CD14-positive monocyte (primary cell): ENCODE measurements around the gene DPH3. TPM values are rescaled to one million over a fixed set of nuclear protein-coding genes. Genes with fewer than 3 reads are reported as not detected.

Experiments used
- DNase-seq, 3 donors: peaks; one replicate each; pipeline ENCODE4 v3.0.0-alpha.2; 2011 to 2022
- H2AFZ ChIP-seq: 2 replicates; pipeline ENCODE4 v1.6.0; 2012; ENCODE audit warnings: mild to moderate bottlenecking, low read depth, low read length, inconsistent platforms; ENCODE audit not compliant: insufficient read depth, poor library complexity, severe bottlenecking
- H3K27ac ChIP-seq, 2 donors: 1 replicate in 1 of 2; 2 replicates in 1 of 2; pipeline ENCODE4 v1.5.1; 2012 to 2013; ENCODE audit warnings: low read length in 2 of 2, control low read depth in 1 of 2, inconsistent platforms in 1 of 2, low read depth in 1 of 2, mild to moderate bottlenecking in 1 of 2
- H3K27me3 ChIP-seq, 2 donors: one replicate each; pipeline versions ENCODE4 v1.6.0 to v1.6.1; 2011 to 2013; ENCODE audit warnings: low read length in 2 of 2; ENCODE audit not compliant: control insufficient read depth in 2 of 2, insufficient read depth in 2 of 2
- H3K36me3 ChIP-seq, 2 donors: replicated peaks in 1 of 2; 1 replicate in 1 of 2; 2 replicates in 1 of 2; pipeline versions ENCODE4 v1.5.1 to v1.6.1; 2012 to 2013; ENCODE audit warnings: low read length in 2 of 2, control low read depth in 1 of 2, inconsistent platforms in 1 of 2, mild to moderate bottlenecking in 1 of 2; ENCODE audit not compliant: insufficient read depth in 2 of 2, control insufficient read depth in 1 of 2
- H3K4me1 ChIP-seq, 2 donors: 1 replicate in 1 of 2; 2 replicates in 1 of 2; pipeline versions ENCODE4 v1.5.1 to v1.6.1; 2012 to 2013; ENCODE audit warnings: low read length in 2 of 2, control low read depth in 1 of 2, inconsistent platforms in 1 of 2, mild to moderate bottlenecking in 1 of 2, moderate library complexity in 1 of 2; ENCODE audit not compliant: insufficient read depth in 2 of 2, control insufficient read depth in 1 of 2
- H3K4me2 ChIP-seq: replicated peaks from 2 replicates; pipeline ENCODE3; 2012; ENCODE audit warnings: low read length, moderate library complexity, mild to moderate bottlenecking; ENCODE audit not compliant: poor library complexity, severe bottlenecking; ENCODE audit errors: extremely low read depth
- H3K4me3 ChIP-seq, 3 experiments: fragments of 200-600 bp in 1 of 3; sonication (generic) in 1 of 3; replicated peaks in 1 of 3; 1 replicate in 2 of 3; 2 replicates in 1 of 3; pipeline ENCODE4 v1.5.1; 2011 to 2013; ENCODE audit warnings: low read length in 3 of 3, mild to moderate bottlenecking in 3 of 3, control low read depth in 2 of 3, low read depth in 2 of 3, inconsistent platforms in 1 of 3, moderate library complexity in 1 of 3
- H3K79me2 ChIP-seq: 2 replicates; pipeline ENCODE4 v1.6.0; 2012; ENCODE audit warnings: mild to moderate bottlenecking, control low read depth, inconsistent platforms, low read length, moderate library complexity; ENCODE audit not compliant: insufficient read depth
- H3K9ac ChIP-seq: 2 replicates; pipeline ENCODE4 v1.6.0; 2017; ENCODE audit warnings: low read length, mild to moderate bottlenecking; ENCODE audit not compliant: insufficient read depth, poor library complexity, severe bottlenecking
- H3K9me3 ChIP-seq, 2 donors: replicated peaks in 1 of 2; 1 replicate in 1 of 2; 2 replicates in 1 of 2; pipeline versions ENCODE4 v1.5.1 to v1.6.1; 2012 to 2013; ENCODE audit warnings: low read length in 2 of 2, control low read depth in 1 of 2; ENCODE audit not compliant: control insufficient read depth in 1 of 2, insufficient read depth in 1 of 2
- H4K20me1 ChIP-seq: 2 replicates; pipeline ENCODE4 v1.6.0; 2012; ENCODE audit warnings: mild to moderate bottlenecking, low read length, control low read depth, moderate library complexity; ENCODE audit not compliant: insufficient read depth
- H3K27ac Mint-ChIP-seq, 7 donors: one replicate each; pipeline ENCODE4 v1.8.0; 2020; ENCODE audit warnings: mild to moderate bottlenecking in 7 of 7, mixed read lengths in 7 of 7, moderate library complexity in 6 of 7, inconsistent platforms in 2 of 7
- H3K27me3 Mint-ChIP-seq, 3 donors: one replicate each; pipeline ENCODE4 v1.8.0; 2021 to 2022; ENCODE audit warnings: low read depth in 3 of 3, mild to moderate bottlenecking in 3 of 3, mixed read lengths in 3 of 3, moderate library complexity in 3 of 3, inconsistent platforms in 1 of 3
- H3K36me3 Mint-ChIP-seq, 2 donors: one replicate each; pipeline ENCODE4 v1.8.0; 2020; ENCODE audit warnings: mixed read lengths in 2 of 2, inconsistent platforms in 1 of 2, mild to moderate bottlenecking in 1 of 2
- H3K4me1 Mint-ChIP-seq: one replicate; pipeline ENCODE4 v1.8.0; 2020; ENCODE audit warnings: mild to moderate bottlenecking, mixed read lengths
- H3K4me3 Mint-ChIP-seq, 2 donors: one replicate each; pipeline ENCODE4 v1.8.0; 2020; ENCODE audit warnings: mild to moderate bottlenecking in 2 of 2, mixed read lengths in 2 of 2, moderate library complexity in 1 of 2
- H3K9me3 Mint-ChIP-seq, 7 donors: one replicate each; pipeline ENCODE4 v1.8.0; 2020 to 2022; ENCODE audit warnings: mixed read lengths in 7 of 7, mild to moderate bottlenecking in 6 of 7, moderate library complexity in 6 of 7, inconsistent platforms in 2 of 7
- WGBS: methylation state at CpG from one replicate; pipeline ENCODE4 v1.1.5; 2013; ENCODE audit warnings: missing lambda C conversion rate; ENCODE audit not compliant: insufficient coverage; 5-methylcytosine and 5-hydroxymethylcytosine counted together
- intact Hi-C, 2 donors: fragments of 100-400 bp; cut with micrococcal nuclease; formaldehyde crosslinking; loops; one replicate each; pipeline versions ENCODE4 v1.15.0 to v1.15.1; 2023
- polyA plus RNA-seq, 3 donors: library from polyadenylated mRNA; depleted of rRNA in 1 of 3; unstranded in 2 of 3; stranded (reverse) in 1 of 3; fragments of 300-500 nt in 2 of 3; fragments of >200 nt in 1 of 3; fragmentation: Illumina TruSeq in 2 of 3; gene quantifications; 1 replicate in 2 of 3; 2 replicates in 1 of 3; pipeline ENCODE4 v1.2.3, GENCODE V29; 2012 to 2021
- TF ChIP-seq, protein P1 (sequence below): fragments of 200-600 bp; IDR thresholded peaks from one replicate; pipeline ENCODE4 v1.8.0; 2022; ENCODE audit warnings: antibody characterized with exemption, mild to moderate bottlenecking

Gene DPH3
- polyA plus RNA-seq, 3 donors: 9.2 to 42.0 (median 33.7) TPM

DNA sequence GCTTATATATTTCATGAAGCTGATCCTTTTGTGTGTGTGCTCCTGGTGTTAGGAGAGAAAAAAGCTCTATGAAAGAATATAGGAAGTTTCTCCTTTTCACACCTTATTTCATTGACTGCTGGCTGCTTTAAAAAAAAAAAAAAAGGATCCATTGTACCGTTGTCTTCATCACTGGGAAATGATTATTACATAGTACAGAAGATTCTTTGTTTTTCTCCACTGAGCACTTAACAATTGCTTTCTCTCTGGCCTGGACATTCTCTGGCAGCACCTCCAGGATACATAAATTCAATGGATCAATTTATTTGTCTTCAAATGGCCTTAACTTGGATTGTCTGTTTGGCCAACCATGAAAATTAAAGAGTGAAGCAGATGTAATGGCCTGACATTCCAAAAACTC, 37.2 kb downstream of the DPH3 start:
- Mint-ChIP-seq H3K4me3 (no peak overlapping the region), H3K27ac (no peak overlapping the region), H3K27me3 (no peaks in the 10 kb centered on the region), H3K4me1 (peaks cover 13% of the 10 kb centered on the region), H3K36me3 (no peaks in the 10 kb centered on the region), H3K9me3 (peaks cover 0 to 14% (median 8%) of the 10 kb centered on the region in 7 donors)
- Histone ChIP-seq H4K20me1 (no peaks in the 10 kb centered on the region), H3K27me3 (no peaks in the 10 kb centered on the region), H3K4me2 (no peak overlapping the region), H3K9me3 (no peaks in the 10 kb centered on the region), H3K27ac (no peak overlapping the region), H3K4me1 (peaks cover 2 to 10% of the 10 kb centered on the region in 2 donors), H3K36me3 (no peaks in the 10 kb centered on the region), H3K79me2 (no peaks in the 10 kb centered on the region), H3K9ac (no peak overlapping the region), H2AFZ (no peak overlapping the region), H3K4me3 (no peak overlapping the region)
- no CpG with 5 or more reads among the region's 1 CpG for WGBS
- no peak for DNase-seq
- intact Hi-C loops: no loop called here
- TF ChIP-seq, protein P1, sequence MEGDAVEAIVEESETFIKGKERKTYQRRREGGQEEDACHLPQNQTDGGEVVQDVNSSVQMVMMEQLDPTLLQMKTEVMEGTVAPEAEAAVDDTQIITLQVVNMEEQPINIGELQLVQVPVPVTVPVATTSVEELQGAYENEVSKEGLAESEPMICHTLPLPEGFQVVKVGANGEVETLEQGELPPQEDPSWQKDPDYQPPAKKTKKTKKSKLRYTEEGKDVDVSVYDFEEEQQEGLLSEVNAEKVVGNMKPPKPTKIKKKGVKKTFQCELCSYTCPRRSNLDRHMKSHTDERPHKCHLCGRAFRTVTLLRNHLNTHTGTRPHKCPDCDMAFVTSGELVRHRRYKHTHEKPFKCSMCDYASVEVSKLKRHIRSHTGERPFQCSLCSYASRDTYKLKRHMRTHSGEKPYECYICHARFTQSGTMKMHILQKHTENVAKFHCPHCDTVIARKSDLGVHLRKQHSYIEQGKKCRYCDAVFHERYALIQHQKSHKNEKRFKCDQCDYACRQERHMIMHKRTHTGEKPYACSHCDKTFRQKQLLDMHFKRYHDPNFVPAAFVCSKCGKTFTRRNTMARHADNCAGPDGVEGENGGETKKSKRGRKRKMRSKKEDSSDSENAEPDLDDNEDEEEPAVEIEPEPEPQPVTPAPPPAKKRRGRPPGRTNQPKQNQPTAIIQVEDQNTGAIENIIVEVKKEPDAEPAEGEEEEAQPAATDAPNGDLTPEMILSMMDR: no peak

DNA sequence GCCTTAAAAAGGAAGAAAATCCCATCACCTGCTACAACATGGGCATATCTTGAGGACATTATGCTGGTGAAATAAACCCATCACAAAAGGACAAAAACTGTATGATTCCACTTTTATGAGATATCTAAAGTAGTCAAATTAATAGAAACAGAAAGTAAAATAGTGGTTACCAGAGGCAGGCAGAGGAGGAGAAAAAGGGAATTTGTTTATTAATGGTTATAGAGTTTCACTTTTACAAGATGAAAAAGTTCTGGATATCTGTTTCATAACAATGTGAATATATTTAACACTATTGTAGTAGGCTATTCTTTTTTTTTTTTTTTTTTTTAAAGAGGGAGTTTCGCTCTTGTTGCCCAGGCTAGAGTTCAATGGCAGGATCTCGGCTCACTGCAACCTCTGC, 40.4 kb downstream of the DPH3 start:
- Histone ChIP-seq H4K20me1 (no peaks in the 10 kb centered on the region), H3K4me3 (no peak overlapping the region), H3K9ac (no peak overlapping the region), H3K9me3 (no peaks in the 10 kb centered on the region), H2AFZ (no peak overlapping the region), H3K4me1 (peaks cover 2 to 10% of the 10 kb centered on the region in 2 donors), H3K4me2 (no peak overlapping the region), H3K27ac (no peak overlapping the region), H3K27me3 (no peaks in the 10 kb centered on the region), H3K36me3 (no peaks in the 10 kb centered on the region), H3K79me2 (no peaks in the 10 kb centered on the region)
- Mint-ChIP-seq H3K36me3 (no peaks in the 10 kb centered on the region), H3K4me1 (peaks cover 13% of the 10 kb centered on the region), H3K27ac (no peak overlapping the region), H3K27me3 (no peaks in the 10 kb centered on the region), H3K4me3 (no peak overlapping the region), H3K9me3 (peaks cover 2 to 18% (median 11%) of the 10 kb centered on the region in 7 donors)
- 85% methylated on average over 2 of the region's 2 CpGs for WGBS
- intact Hi-C loops: no loop called here
- TF ChIP-seq, protein P1: no peak
- no peak for DNase-seq
